ENCODE data around the gene SLC22A12.
"Not testable (repeated sequence)": the region's sequence is repeated elsewhere in the genome, so short reads cannot be mapped to it uniquely, and the experiment has no call there.

The SLC22A12 gene

GRCh38 chr11:64595922-64596321 lies 4.9 kb downstream of the SLC22A12 start:
- not testable (repeated sequence) for H3K4me1 ChIP-seq (ENCODE audit: control insufficient read depth, insufficient read depth, low read length); H3K36me3 ChIP-seq (ENCODE audit: control insufficient read depth, insufficient read depth, low read length); H3K27me3 ChIP-seq (ENCODE audit: control insufficient read depth, insufficient read depth, low read length); H3K9ac ChIP-seq (ENCODE audit: low read length); H3K27ac ChIP-seq (ENCODE audit: low read depth, low read length); H3K4me3 ChIP-seq (ENCODE audit: low read length)

DNA sequence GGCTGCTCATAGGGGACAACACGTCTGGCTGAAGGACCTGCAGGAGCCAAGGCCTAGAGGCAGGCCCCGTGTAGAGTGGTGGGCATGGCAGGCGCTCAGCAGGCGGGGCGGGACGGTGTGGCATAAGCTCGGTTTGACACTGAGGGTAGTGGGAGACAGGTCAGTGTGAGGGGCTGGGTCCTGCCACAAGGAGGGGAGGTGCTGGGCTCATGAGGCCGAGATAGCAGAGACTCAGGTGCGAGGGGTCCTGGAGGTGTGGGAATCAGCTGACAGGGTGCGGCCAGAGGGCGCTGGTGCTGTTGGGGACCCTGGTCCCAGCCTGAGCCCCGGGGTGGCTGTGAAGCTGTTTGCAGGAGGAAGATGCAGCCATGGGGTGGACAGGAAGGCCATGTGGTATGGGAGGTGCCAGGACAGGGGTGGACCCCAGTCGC lies 6.7 kb downstream of the SLC22A12 start:
- H3K27me3 ChIP-seq (ENCODE audit: control insufficient read depth, insufficient read depth, low read length): no peaks in the 10 kb centered on the region
- H3K27ac ChIP-seq (ENCODE audit: low read depth, low read length): no peak overlapping the region
- no peaks in the 10 kb centered on the region for H3K4me1 ChIP-seq (ENCODE audit: control insufficient read depth, insufficient read depth, low read length)
- no peaks in the 10 kb centered on the region for H3K36me3 ChIP-seq (ENCODE audit: control insufficient read depth, insufficient read depth, low read length)
- H3K4me3 ChIP-seq (ENCODE audit: low read length): no peak overlapping the region
- H3K9ac ChIP-seq (ENCODE audit: low read length): no peak overlapping the region

- H3K27ac ChIP-seq (ENCODE audit: low read depth, low read length): no peak overlapping the region
Observed at GRCh38 chr11:64598106-64598796, 7.2 kb downstream of the SLC22A12 start.

DNA sequence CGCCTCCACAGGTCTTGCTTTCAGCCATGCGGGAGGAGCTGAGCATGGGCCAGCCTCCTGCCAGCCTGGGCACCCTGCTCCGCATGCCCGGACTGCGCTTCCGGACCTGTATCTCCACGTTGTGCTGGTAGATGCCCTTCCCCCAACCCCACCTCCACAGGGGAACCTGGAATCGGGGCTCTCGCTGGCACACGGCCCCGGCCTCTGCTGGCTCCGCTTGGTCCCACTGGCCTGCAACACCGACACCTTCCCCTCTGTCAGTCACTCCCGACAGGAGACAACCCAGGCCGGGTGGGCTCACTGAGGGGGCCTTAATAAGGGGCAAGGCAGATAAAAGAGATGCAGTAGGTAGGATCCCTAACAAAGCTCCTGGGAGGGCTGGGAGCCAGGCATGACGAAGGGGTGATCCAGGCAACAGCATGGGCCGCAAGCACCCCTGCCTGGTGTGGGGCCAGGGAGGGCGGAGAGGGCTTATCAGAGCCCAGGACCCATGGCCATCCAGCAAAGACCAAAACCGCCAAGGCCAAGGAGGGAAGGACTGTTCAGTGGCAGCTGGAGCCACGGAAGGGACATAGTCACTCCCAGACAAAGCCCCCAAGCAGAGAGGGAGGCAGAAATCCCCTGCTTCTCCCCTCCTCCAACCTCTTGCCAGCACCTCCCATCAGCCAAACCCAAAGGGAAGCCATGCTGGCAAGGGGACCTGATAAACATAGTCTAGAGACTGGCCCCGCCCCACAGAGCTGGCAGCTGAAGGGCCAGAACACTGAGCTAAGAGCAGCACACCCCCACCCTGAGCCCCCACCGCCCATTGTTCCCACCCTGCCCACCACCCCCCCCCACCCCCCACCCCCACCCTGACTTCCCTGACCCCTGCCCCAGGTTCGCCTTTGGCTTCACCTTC lies 8.0 kb downstream of the SLC22A12 start:
- H3K27me3 ChIP-seq (ENCODE audit: control insufficient read depth, insufficient read depth, low read length): no peaks in the 10 kb centered on the region

More at GRCh38 chr11:64598106-64598796, 7.2 kb downstream of the SLC22A12 start:
- H3K36me3 ChIP-seq (ENCODE audit: control insufficient read depth, insufficient read depth, low read length): no peaks in the 10 kb centered on the region
- no peak overlapping the region for H3K9ac ChIP-seq (ENCODE audit: low read length)
- no peaks in the 10 kb centered on the region for H3K4me1 ChIP-seq (ENCODE audit: control insufficient read depth, insufficient read depth, low read length)
- no peaks in the 10 kb centered on the region for H3K27me3 ChIP-seq (ENCODE audit: control insufficient read depth, insufficient read depth, low read length)
- no peak overlapping the region for H3K4me3 ChIP-seq (ENCODE audit: low read length)

GRCh38 chr11:64599698-64600211 lies 8.7 kb downstream of the SLC22A12 start:
- Histone ChIP-seq H3K36me3 (ENCODE audit: control insufficient read depth, insufficient read depth, low read length) (no peaks in the 10 kb centered on the region), H3K9ac (ENCODE audit: low read length) (no peak overlapping the region), H3K4me3 (ENCODE audit: low read length) (no peak overlapping the region), H3K4me1 (ENCODE audit: control insufficient read depth, insufficient read depth, low read length) (no peaks in the 10 kb centered on the region), H3K27ac (ENCODE audit: low read depth, low read length) (no peak overlapping the region), H3K27me3 (ENCODE audit: control insufficient read depth, insufficient read depth, low read length) (no peaks in the 10 kb centered on the region)

More for the DNA sequence above, 8.0 kb downstream of the SLC22A12 start:
- Histone ChIP-seq H3K27ac (ENCODE audit: low read depth, low read length) (no peak overlapping the region), H3K9ac (ENCODE audit: low read length) (no peak overlapping the region), H3K4me3 (ENCODE audit: low read length) (no peak overlapping the region), H3K36me3 (ENCODE audit: control insufficient read depth, insufficient read depth, low read length) (no peaks in the 10 kb centered on the region), H3K4me1 (ENCODE audit: control insufficient read depth, insufficient read depth, low read length) (no peaks in the 10 kb centered on the region)

DNA sequence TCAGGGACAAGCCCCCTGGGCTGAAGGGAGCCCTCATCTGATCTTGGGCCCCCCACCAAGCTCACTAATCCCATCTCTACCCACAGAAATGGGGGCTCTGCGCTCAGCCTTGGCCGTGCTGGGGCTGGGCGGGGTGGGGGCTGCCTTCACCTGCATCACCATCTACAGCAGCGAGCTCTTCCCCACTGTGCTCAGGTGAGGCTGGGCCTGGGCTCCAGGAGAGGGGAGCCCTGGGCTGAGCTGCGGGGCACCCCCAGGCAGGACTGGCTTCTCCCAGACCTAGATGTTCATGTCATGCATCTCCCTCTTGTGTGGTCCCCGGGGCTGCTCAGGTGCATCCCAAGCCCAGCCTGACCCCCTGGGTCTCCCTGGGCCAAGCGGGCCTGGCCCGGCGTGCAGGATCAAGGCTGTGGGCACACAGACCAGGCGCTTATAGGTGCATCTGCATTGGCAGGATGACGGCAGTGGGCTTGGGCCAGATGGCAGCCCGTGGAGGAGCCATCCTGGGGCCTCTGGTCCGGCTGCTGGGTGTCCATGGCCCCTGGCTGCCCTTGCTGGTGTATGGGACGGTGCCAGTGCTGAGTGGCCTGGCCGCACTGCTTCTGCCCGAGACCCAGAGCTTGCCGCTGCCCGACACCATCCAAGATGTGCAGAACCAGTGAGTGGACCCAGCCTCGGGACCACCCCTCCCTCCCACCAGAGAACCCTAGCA lies 9.4 kb downstream of the SLC22A12 start:
- H3K4me3 ChIP-seq (ENCODE audit: low read length): no peak overlapping the region
- H3K9ac ChIP-seq (ENCODE audit: low read length): no peak overlapping the region
- H3K27ac ChIP-seq (ENCODE audit: low read depth, low read length): no peak overlapping the region
- H3K4me1 ChIP-seq (ENCODE audit: control insufficient read depth, insufficient read depth, low read length): no peaks in the 10 kb centered on the region
- no peaks in the 10 kb centered on the region for H3K27me3 ChIP-seq (ENCODE audit: control insufficient read depth, insufficient read depth, low read length)
- H3K36me3 ChIP-seq (ENCODE audit: control insufficient read depth, insufficient read depth, low read length): no peaks in the 10 kb centered on the region

GRCh38 chr11:64601605-64602465 lies 10.8 kb downstream of the SLC22A12 start:
- Histone ChIP-seq H3K4me3 (ENCODE audit: low read length) (no peak overlapping the region), H3K36me3 (ENCODE audit: control insufficient read depth, insufficient read depth, low read length) (no peaks in the 10 kb centered on the region), H3K9ac (ENCODE audit: low read length) (no peak overlapping the region), H3K4me1 (ENCODE audit: control insufficient read depth, insufficient read depth, low read length) (no peaks in the 10 kb centered on the region), H3K27ac (ENCODE audit: low read depth, low read length) (no peak overlapping the region), H3K27me3 (ENCODE audit: control insufficient read depth, insufficient read depth, low read length) (no peaks in the 10 kb centered on the region)

- Histone ChIP-seq H3K27me3 (ENCODE audit: control insufficient read depth, insufficient read depth, low read length) (no peaks in the 10 kb centered on the region), H3K4me1 (ENCODE audit: control insufficient read depth, insufficient read depth, low read length) (no peaks in the 10 kb centered on the region), H3K4me3 (ENCODE audit: low read length) (no peak overlapping the region), H3K9ac (ENCODE audit: low read length) (no peak overlapping the region), H3K27ac (ENCODE audit: low read depth, low read length) (no peak overlapping the region), H3K36me3 (ENCODE audit: control insufficient read depth, insufficient read depth, low read length) (no peaks in the 10 kb centered on the region)
Observed at GRCh38 chr11:64602466-64603070, 11.5 kb downstream of the SLC22A12 start.

DNA sequence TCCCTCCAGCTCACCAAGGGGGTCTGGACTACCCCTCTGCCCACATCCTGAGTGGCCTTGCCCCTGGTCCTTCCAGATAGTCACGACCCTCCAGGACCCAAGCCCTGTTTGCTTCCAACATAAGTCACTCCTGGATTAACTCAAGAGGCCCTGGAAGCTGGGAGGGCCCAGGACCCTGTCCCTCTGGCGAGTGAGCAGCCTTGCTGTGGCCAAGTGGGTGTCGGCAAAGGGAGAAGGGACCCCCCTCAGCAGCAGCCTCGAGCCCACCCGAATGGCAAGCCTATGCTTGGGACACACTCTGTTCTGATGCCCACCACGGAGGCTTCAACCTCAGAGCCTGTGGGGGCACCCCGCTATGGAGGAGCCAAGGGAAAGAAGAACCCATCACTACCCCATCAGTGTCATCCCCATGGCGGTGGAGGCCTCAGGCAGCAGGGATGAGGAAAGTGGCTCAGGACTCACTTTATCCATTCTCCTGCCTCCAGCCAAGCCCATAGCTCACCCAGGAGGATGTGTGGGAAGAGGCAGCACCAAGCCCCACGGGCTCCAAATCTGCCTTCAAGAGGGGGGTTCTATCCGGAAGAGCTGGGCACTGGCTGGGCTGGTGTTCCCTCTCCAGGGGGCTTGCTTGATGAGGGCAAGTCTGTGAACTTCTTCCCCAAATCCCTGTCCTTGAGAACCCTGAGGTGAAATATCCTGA lies 12.5 kb downstream of the SLC22A12 start:
- H3K4me3 ChIP-seq (ENCODE audit: low read length): no peak overlapping the region

GRCh38 chr11:64604458-64605243 lies 13.6 kb downstream of the SLC22A12 start:
- no peak overlapping the region for H3K9ac ChIP-seq (ENCODE audit: low read length)
- H3K27me3 ChIP-seq (ENCODE audit: control insufficient read depth, insufficient read depth, low read length): no peaks in the 10 kb centered on the region
- no peak overlapping the region for H3K4me3 ChIP-seq (ENCODE audit: low read length)
- no peak overlapping the region for H3K27ac ChIP-seq (ENCODE audit: low read depth, low read length)
- no peaks in the 10 kb centered on the region for H3K4me1 ChIP-seq (ENCODE audit: control insufficient read depth, insufficient read depth, low read length)
- no peaks in the 10 kb centered on the region for H3K36me3 ChIP-seq (ENCODE audit: control insufficient read depth, insufficient read depth, low read length)

More for the DNA sequence above, 12.5 kb downstream of the SLC22A12 start:
- Histone ChIP-seq H3K27ac (ENCODE audit: low read depth, low read length) (no peak overlapping the region), H3K27me3 (ENCODE audit: control insufficient read depth, insufficient read depth, low read length) (no peaks in the 10 kb centered on the region), H3K36me3 (ENCODE audit: control insufficient read depth, insufficient read depth, low read length) (no peaks in the 10 kb centered on the region), H3K9ac (ENCODE audit: low read length) (no peak overlapping the region), H3K4me1 (ENCODE audit: control insufficient read depth, insufficient read depth, low read length) (no peaks in the 10 kb centered on the region)
